IMR-90 (cell line): ENCODE results near the gene SBF1. TPM values are rescaled to one million over a fixed set of nuclear protein-coding genes. Genes with fewer than 3 reads are reported as not detected.

ENCODE experiments used
- ATAC-seq: fragments of 200-7000 bp; cut with Tn5 transposase; 2 replicates; pipeline ENCODE4 v1.9.1; 2020; ENCODE audit warnings: low read depth, mild to moderate bottlenecking, moderate library complexity
- BruUV-seq: library from RNA; stranded (reverse); fragments of 400-500 nt; replicated peaks from 2 replicates; lab custom pipeline; 2021; lab: Mats Ljungman, UMichigan
- CTCF ChIA-PET: fragments of 300-600 bp; formaldehyde crosslinking; extraction: SDS; loops from one replicate; lab custom pipeline; 2021; ENCODE audit warnings: antibody characterized with exemption; lab: Yijun Ruan, JAX
- POLR2A ChIA-PET: fragments of 300-600 bp; sonication (Branson Sonifier 250); formaldehyde crosslinking; loops from one replicate; lab custom pipeline; 2022; ENCODE audit warnings: antibody characterized with exemption; ENCODE audit not compliant: unreplicated experiment; lab: Charles Lee
- DNase-seq: peaks from one replicate; pipeline ENCODE4 v3.0.0; 2013
- H2AFZ ChIP-seq: replicated peaks from 2 replicates; pipeline ENCODE3; 2013; ENCODE audit warnings: low read length, mild to moderate bottlenecking; ENCODE audit not compliant: poor library complexity
- H2AK5ac ChIP-seq: 2 replicates; pipeline ENCODE4 v1.6.1; 2013; ENCODE audit warnings: low read depth, low read length, inconsistent platforms
- H2AK9ac ChIP-seq: replicated peaks from 2 replicates; pipeline ENCODE3; 2013; ENCODE audit warnings: mild to moderate bottlenecking, low read depth, low read length, moderate library complexity; ENCODE audit not compliant: poor library complexity
- H2BK120ac ChIP-seq: 2 replicates; pipeline ENCODE4 v1.6.1; 2013; ENCODE audit warnings: low read depth, low read length, inconsistent platforms
- H2BK15ac ChIP-seq: 3 replicates; pipeline ENCODE4 v1.6.1; 2013; ENCODE audit warnings: low read depth, low read length, inconsistent platforms
- H2BK20ac ChIP-seq: 2 replicates; pipeline ENCODE4 v1.6.1; 2013; ENCODE audit warnings: low read depth, mild to moderate bottlenecking, inconsistent platforms, low read length, moderate library complexity
- H2BK5ac ChIP-seq: 2 replicates; pipeline ENCODE4 v1.6.1; 2013; ENCODE audit warnings: mild to moderate bottlenecking, low read depth, low read length, inconsistent platforms; ENCODE audit not compliant: poor library complexity, severe bottlenecking
- H3K14ac ChIP-seq: replicated peaks from 2 replicates; pipeline ENCODE4 v1.6.1; 2013; ENCODE audit warnings: low read depth, low read length, inconsistent platforms
- H3K18ac ChIP-seq: 2 replicates; pipeline ENCODE4 v1.6.1; 2013; ENCODE audit warnings: low read depth, low read length, control low read depth
- H3K23ac ChIP-seq: 2 replicates; pipeline ENCODE4 v1.6.1; 2013; ENCODE audit warnings: low read depth, low read length, inconsistent platforms
- H3K27ac ChIP-seq: 2 replicates; pipeline ENCODE4 v1.5.1; 2013; ENCODE audit warnings: mild to moderate bottlenecking, control low read depth, low read length; ENCODE audit not compliant: insufficient read depth
- H3K27me3 ChIP-seq: 2 replicates; pipeline ENCODE4 v1.6.1; 2013; ENCODE audit warnings: low read length; ENCODE audit not compliant: control insufficient read depth, insufficient read depth
- H3K36me3 ChIP-seq: 2 replicates; pipeline ENCODE4 v1.6.1; 2013; ENCODE audit warnings: low read length, mixed read lengths; ENCODE audit not compliant: control insufficient read depth, insufficient read depth
- H3K4ac ChIP-seq: 2 replicates; pipeline ENCODE4 v1.6.1; 2013; ENCODE audit warnings: low read depth, low read length, inconsistent platforms
- H3K4me1 ChIP-seq: 2 replicates; pipeline ENCODE4 v1.6.1; 2013; ENCODE audit warnings: low read length, mixed read lengths; ENCODE audit not compliant: control insufficient read depth, insufficient read depth
- H3K4me2 ChIP-seq: 2 replicates; pipeline ENCODE4 v1.6.1; 2013; ENCODE audit warnings: low read depth, mild to moderate bottlenecking, control low read depth, low read length, moderate library complexity
- H3K4me3 ChIP-seq: 2 replicates; pipeline ENCODE4 v1.5.1; 2013; ENCODE audit warnings: low read depth, mild to moderate bottlenecking, control low read depth, low read length, moderate library complexity; ENCODE audit not compliant: insufficient read depth
- H3K56ac ChIP-seq: 2 replicates; pipeline ENCODE4 v1.6.1; 2013; ENCODE audit warnings: low read length, inconsistent platforms; ENCODE audit not compliant: insufficient read depth; ENCODE audit errors: extremely low read depth
- H3K79me1 ChIP-seq, 2 experiments: 2 replicates each; pipeline ENCODE4 v1.6.1; 2013; ENCODE audit warnings: low read length in 2 of 2, inconsistent platforms in 1 of 2, low read depth in 1 of 2
- H3K9ac ChIP-seq: 2 replicates; pipeline ENCODE4 v1.6.1; 2013; ENCODE audit warnings: low read depth, low read length, control low read depth
- H3K9me1 ChIP-seq: 2 replicates; pipeline ENCODE4 v1.6.1; 2013; ENCODE audit warnings: low read length, inconsistent platforms; ENCODE audit not compliant: insufficient read depth
- H3K9me3 ChIP-seq: 2 replicates; pipeline ENCODE4 v1.6.1; 2013; ENCODE audit warnings: low read length; ENCODE audit not compliant: control insufficient read depth, insufficient read depth
- H4K20me1 ChIP-seq: 2 replicates; pipeline ENCODE4 v1.6.1; 2013; ENCODE audit warnings: low read length, inconsistent platforms; ENCODE audit not compliant: insufficient read depth
- H4K5ac ChIP-seq: 2 replicates; pipeline ENCODE4 v1.6.1; 2013; ENCODE audit warnings: mild to moderate bottlenecking, low read depth, low read length, control low read depth
- H4K8ac ChIP-seq, 2 experiments: 2 replicates each; pipeline ENCODE4 v1.6.1; 2013; ENCODE audit warnings: low read depth in 2 of 2, low read length in 2 of 2, control low read depth in 1 of 2, inconsistent platforms in 1 of 2
- H4K91ac ChIP-seq: 2 replicates; pipeline ENCODE4 v1.6.1; 2013; ENCODE audit warnings: low read depth, low read length, inconsistent platforms; ENCODE audit not compliant: insufficient read depth
- CEBPB ChIP-seq: IDR thresholded peaks from 2 replicates; pipeline ENCODE4 v1.6.1; 2012; ENCODE audit warnings: low read depth, low read length, improper control_type of control experiment
- MAFK ChIP-seq: IDR thresholded peaks from 2 replicates; pipeline ENCODE4 v1.6.1; 2012; ENCODE audit warnings: low read depth, low read length, improper control_type of control experiment
- POLR2A ChIP-seq: IDR thresholded peaks from 2 replicates; pipeline ENCODE4 v1.6.1; 2012; ENCODE audit warnings: mild to moderate bottlenecking, low read depth, low read length
- WGBS, 2 experiments: methylation state at CpG; one replicate each; pipeline versions ENCODE4 v1.1.5 to v1.1.7; 2013; ENCODE audit warnings: missing lambda C conversion rate in 2 of 2; ENCODE audit not compliant: insufficient read length in 1 of 2; ENCODE audit errors: extremely low coverage in 2 of 2; 5-methylcytosine and 5-hydroxymethylcytosine counted together
- dilution Hi-C: fragments of 300-500 bp; cut with HindIII; formaldehyde crosslinking; loops from one replicate; pipeline ENCODE4 v1.14.3; 2018; ENCODE audit warnings: low sequenced_read_pairs; ENCODE audit not compliant: unreplicated experiment
- in situ Hi-C: fragments of 300-500 bp; cut with MboI; formaldehyde crosslinking; loops from 3 replicates; pipeline ENCODE4 v1.14.3; 2019; ENCODE audit warnings: low sequenced_read_pairs, inconsistent platforms, mixed read lengths
- intact Hi-C: fragments of 100-400 bp; cut with micrococcal nuclease; formaldehyde crosslinking; loops from 2 replicates; pipeline ENCODE4 v1.10.0; 2022
- polyA plus RNA-seq, 3 experiments: library from polyadenylated mRNA; depleted of rRNA; stranded (reverse); fragments of >200 nt; gene quantifications; 2 replicates each; pipeline ENCODE4 v1.2.3, GENCODE V29; 2012; ENCODE audit warnings: low replicate concordance in 1 of 3
- total RNA-seq: library from RNA; depleted of rRNA; stranded (reverse); fragments of >200 nt; gene quantifications from 2 replicates; pipeline ENCODE4 v1.2.3, GENCODE V29; 2012
- TF ChIP-seq, protein P1 (sequence below): fragments of 150-350 bp; IDR thresholded peaks from 2 replicates; pipeline ENCODE4 v1.6.1; 2017; ENCODE audit warnings: mild to moderate bottlenecking, antibody characterized with exemption, low read length, low read depth

The SBF1 gene
- total and polyA plus RNA-seq, 2 of the 4 experiments (the other 2 are of a cell fraction), result 21.5 to 33.2 TPM

DNA sequence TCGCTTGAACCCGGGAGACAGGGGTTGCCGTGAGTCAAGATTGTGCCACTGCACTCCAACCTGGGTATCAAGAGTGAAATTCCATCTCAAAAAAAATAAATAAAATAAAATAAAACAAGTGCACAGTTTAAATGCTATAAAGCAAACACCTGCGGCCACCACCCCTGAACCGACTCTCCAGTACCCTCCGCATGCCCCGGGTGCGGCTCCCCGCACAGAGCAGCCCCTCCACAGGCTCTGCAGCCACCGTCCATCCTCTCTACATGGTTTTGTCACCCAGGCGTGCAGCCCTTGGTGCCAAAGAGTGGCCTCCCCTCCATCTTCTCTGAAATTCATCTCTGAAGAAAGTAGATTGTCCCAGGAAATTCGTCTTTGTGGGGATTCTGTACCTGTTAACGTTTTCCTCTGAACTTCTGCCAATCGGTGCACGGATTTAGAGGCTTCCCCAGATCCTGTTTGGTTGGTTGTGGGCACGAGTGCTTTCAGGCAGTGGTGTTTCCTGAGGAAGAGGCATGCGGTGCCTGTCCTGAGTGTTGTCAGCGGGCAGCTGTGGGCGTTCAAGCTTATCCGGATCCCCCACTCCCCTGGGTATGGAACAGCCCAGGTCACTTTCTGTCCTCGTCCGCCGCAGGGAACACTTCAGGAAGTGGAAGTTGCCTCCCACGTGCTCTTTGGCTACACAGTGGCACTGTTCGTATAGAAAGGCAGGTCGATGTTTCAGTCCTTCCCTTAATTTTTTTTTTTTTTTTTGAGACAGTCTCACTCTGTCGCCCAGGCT is 15.9 kb upstream of the SBF1 start:
- dilution Hi-C loops, result no loop called here
- no peak overlapping the region for H3K9ac ChIP-seq
- H3K14ac ChIP-seq, result no peak overlapping the region
- H2BK5ac ChIP-seq, result no peak overlapping the region
- intact Hi-C loops, result no loop called here
- H4K91ac ChIP-seq, result no peak overlapping the region
- no peak overlapping the region for H3K4me2 ChIP-seq
- H3K27me3 ChIP-seq, result peaks cover 2% of the 10 kb centered on the region
- no peak overlapping the region for H3K27ac ChIP-seq
- H2AK5ac ChIP-seq, result no peak overlapping the region
- no peak overlapping the region for H3K23ac ChIP-seq
- no peaks in the 10 kb centered on the region for H3K9me1 ChIP-seq
- H2BK20ac ChIP-seq, result no peak overlapping the region
- H3K4ac ChIP-seq, result no peak overlapping the region
- no peak overlapping the region for H4K8ac ChIP-seq
- H4K20me1 ChIP-seq, result no peaks in the 10 kb centered on the region
- H4K5ac ChIP-seq, result no peak overlapping the region
- no peak for TF ChIP-seq POLR2A
- no peak for TF ChIP-seq MAFK
- no peak for TF ChIP-seq CEBPB
- TF ChIP-seq, protein P1, sequence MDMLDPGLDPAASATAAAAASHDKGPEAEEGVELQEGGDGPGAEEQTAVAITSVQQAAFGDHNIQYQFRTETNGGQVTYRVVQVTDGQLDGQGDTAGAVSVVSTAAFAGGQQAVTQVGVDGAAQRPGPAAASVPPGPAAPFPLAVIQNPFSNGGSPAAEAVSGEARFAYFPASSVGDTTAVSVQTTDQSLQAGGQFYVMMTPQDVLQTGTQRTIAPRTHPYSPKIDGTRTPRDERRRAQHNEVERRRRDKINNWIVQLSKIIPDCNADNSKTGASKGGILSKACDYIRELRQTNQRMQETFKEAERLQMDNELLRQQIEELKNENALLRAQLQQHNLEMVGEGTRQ, result no peak
- no peak overlapping the region for H2BK120ac ChIP-seq
- H2BK15ac ChIP-seq, result no peak overlapping the region
- peak overlapping the region; percentile 8 for H2AFZ ChIP-seq
- ATAC-seq (no peak), DNase-seq (no peak)
- WGBS, 2 experiments, result 80% methylated on average over 10 of the region's 27 CpGs; no CpG with 5 or more reads in 1 of the 2 experiments
- H3K56ac ChIP-seq, result no peak overlapping the region
- H3K9me3 ChIP-seq, result no peaks in the 10 kb centered on the region
- H3K36me3 ChIP-seq, result no peaks in the 10 kb centered on the region
- no TSS peak for BruUV-seq
- no peak overlapping the region for H3K4me3 ChIP-seq
- no peak overlapping the region for H3K18ac ChIP-seq
- no peak overlapping the region for H2AK9ac ChIP-seq
- in situ Hi-C loops, result no loop called here
- H3K4me1 ChIP-seq, result no peaks in the 10 kb centered on the region
- POLR2A ChIA-PET, result no interaction called here
- CTCF ChIA-PET, result interaction anchor here (1.0 kb wide), 1 partner anchor 8 kb away, joined by 4 read pairs; no protein-coding TSS in a partner anchor
- no peaks in the 10 kb centered on the region for H3K79me1 ChIP-seq
